ENCODE data around the gene SPC24. TPM values are rescaled to one million over a fixed set of nuclear protein-coding genes. Genes with fewer than 3 reads are reported as not detected.

Gene SPC24
- total RNA-seq, 1 donor from 2014 or later, result 2.7 TPM

DNA sequence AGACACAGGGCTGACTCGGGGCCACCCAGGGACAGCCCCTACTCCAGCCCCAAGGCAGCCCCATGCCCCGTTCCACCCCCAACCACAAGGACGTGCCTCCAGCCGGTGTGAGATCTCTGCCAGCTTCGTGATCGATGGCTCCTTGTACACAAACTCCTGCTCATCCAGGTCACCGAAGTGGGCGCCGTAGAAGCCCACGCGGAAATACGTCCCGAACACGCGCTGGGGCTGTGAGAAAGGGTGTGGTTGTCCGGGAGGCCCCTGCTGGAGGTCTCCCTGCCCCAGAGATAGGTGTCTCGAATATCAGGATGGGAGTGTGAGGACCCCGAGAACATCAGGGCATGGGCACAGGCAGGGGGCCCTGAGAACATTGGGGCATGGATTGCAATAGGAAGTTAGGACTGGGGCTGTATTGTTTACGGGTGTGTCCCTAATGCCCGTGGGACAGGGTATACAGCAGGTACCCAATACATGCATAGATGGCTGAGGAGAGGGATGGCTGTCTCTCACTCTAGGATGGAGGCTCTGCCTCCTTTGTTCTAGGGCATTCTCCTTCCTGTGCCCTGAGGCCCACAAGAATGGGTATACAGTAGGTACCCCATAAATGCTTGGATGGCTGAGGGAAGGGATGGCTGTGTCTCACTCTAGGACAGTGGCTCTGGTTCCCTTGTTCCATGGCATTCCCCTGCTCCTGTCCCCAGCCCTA, 47.1 kb upstream of the SPC24 start:
- Histone ChIP-seq H3K36me3 (peaks cover 0 to 8% of the 10 kb centered on the region in 2 donors), H3K9me3 (no peaks in the 10 kb centered on the region), H3K27me3 (no peaks in the 10 kb centered on the region), H3K4me3 (no peak overlapping the region), H3K4me1 (peaks cover 49% of the 10 kb centered on the region), H3K27ac (peak overlapping the region; percentile 95)
- intact Hi-C loops (cut with DNase I), result loop anchor here (2.0 to 10.0 kb wide), 2 partner anchors 60 to 168 kb away; no protein-coding TSS in a partner anchor
- DNase-seq (ENCODE audit: extremely low spot score in 2 of 2), result no peak
- TF ChIP-seq, protein P1, sequence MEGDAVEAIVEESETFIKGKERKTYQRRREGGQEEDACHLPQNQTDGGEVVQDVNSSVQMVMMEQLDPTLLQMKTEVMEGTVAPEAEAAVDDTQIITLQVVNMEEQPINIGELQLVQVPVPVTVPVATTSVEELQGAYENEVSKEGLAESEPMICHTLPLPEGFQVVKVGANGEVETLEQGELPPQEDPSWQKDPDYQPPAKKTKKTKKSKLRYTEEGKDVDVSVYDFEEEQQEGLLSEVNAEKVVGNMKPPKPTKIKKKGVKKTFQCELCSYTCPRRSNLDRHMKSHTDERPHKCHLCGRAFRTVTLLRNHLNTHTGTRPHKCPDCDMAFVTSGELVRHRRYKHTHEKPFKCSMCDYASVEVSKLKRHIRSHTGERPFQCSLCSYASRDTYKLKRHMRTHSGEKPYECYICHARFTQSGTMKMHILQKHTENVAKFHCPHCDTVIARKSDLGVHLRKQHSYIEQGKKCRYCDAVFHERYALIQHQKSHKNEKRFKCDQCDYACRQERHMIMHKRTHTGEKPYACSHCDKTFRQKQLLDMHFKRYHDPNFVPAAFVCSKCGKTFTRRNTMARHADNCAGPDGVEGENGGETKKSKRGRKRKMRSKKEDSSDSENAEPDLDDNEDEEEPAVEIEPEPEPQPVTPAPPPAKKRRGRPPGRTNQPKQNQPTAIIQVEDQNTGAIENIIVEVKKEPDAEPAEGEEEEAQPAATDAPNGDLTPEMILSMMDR (IDR thresholded peaks at IDR 0.05), result no peak
- TF ChIP-seq POLR2AphosphoS5 (IDR thresholded peaks at IDR 0.05; ENCODE audit: insufficient read depth in 1 of 2, low read depth in 1 of 2), result no peak
- no peak for TF ChIP-seq POLR2A (IDR thresholded peaks at IDR 0.05)

DNA sequence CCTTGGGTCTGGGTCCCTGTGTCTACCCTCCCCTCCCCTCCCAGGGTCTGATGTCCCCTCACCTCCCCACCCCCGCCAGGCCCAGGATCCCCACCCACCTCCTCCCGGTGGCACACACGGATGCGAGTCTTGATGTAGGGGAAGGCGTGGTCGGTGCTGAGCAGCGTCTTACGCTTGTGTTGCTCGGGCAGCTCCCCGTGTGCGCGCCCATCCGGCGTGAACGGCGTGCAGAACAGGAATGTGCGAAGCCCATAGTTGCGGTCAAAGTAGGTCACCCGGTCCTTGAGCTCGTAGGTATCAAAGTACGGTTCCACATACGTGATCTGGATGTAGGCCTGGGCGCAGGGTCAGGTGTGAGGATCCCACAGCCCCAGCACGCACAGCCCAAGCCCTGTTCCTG, 46.2 kb upstream of the SPC24 start:
- intact Hi-C loops (cut with DNase I), result loop anchor here (2.0 to 10.0 kb wide), 2 partner anchors 59 to 167 kb away; no protein-coding TSS in a partner anchor
- peaks cover 0 to 2% of the 10 kb centered on the region in 2 donors for H3K36me3 ChIP-seq
- peaks cover 49% of the 10 kb centered on the region for H3K4me1 ChIP-seq
- no peaks in the 10 kb centered on the region for H3K27me3 ChIP-seq
- H3K9me3 ChIP-seq, result no peaks in the 10 kb centered on the region
- no peak overlapping the region for H3K4me3 ChIP-seq
- peak overlapping the region; percentile 95 for H3K27ac ChIP-seq
- no peak for DNase-seq (ENCODE audit: extremely low spot score in 2 of 2)
- TF ChIP-seq POLR2A (IDR thresholded peaks at IDR 0.05), result no peak
- TF ChIP-seq, protein P1 (IDR thresholded peaks at IDR 0.05), result no peak
- TF ChIP-seq POLR2AphosphoS5 (IDR thresholded peaks at IDR 0.05; ENCODE audit: insufficient read depth in 1 of 2, low read depth in 1 of 2), result no peak

DNA sequence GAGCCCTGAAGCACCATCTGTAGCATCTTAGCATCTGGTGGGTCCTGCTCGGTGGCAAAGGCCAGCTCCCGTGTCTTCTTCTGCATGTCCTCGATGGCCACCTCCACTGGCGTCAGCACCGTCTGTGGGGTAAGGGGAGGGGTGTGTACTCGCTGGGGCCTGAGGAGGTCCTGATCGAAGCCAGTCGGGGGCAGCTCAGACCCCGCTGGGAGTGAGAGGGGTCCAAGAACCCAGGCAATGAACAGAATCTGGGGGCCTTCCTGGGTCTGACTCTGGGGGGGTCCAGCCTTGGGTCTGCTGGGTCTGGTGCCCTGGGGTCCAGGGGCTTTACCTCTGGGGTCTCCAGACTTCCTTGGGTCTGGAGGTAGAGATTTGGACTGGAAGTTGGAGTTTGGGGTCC, 45.3 kb upstream of the SPC24 start:
- no peak for DNase-seq (ENCODE audit: extremely low spot score in 2 of 2)
- intact Hi-C loops (cut with DNase I), result loop anchor here (10.0 kb wide), 1 partner anchor 166 kb away; no protein-coding TSS in a partner anchor
- Histone ChIP-seq H3K4me3 (no peak overlapping the region), H3K36me3 (no peaks in the 10 kb centered on the region), H3K27ac (peak overlapping the region; percentile 95), H3K27me3 (no peaks in the 10 kb centered on the region), H3K9me3 (no peaks in the 10 kb centered on the region), H3K4me1 (peaks cover 54% of the 10 kb centered on the region)
- TF ChIP-seq, protein P1 (IDR thresholded peaks at IDR 0.05), result no peak
- TF ChIP-seq POLR2AphosphoS5 (IDR thresholded peaks at IDR 0.05; ENCODE audit: insufficient read depth in 1 of 2, low read depth in 1 of 2) (no peak), POLR2A (IDR thresholded peaks at IDR 0.05) (no peak)

DNA sequence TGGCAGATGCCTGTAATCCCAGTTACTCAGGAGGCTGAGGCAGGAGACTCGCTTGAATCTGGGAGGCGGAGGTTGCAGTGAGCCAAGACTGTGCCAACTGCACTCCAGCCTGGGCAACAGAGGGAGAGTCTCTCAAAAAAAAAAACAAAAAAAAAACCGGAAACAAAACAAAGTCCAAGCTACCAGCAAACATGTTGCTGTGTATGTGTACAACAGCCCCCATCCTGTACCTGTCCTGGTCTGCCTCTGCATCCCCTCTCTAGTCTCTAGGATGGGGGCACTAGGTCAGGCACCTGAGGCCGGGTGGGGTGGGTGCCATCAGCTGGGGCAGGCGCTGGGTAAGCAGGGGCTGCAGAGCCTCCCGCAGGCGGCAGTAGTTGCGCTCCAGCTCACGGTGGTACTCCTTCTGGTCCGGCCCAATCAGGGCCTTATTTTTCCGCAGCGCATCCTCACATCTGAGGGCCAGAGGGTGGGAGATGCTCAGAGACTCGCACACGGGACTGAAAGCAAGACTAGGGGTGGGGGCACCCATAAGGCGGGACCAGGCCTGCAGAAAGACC, 44.5 kb upstream of the SPC24 start:
- no peaks in the 10 kb centered on the region for H3K36me3 ChIP-seq

DNA sequence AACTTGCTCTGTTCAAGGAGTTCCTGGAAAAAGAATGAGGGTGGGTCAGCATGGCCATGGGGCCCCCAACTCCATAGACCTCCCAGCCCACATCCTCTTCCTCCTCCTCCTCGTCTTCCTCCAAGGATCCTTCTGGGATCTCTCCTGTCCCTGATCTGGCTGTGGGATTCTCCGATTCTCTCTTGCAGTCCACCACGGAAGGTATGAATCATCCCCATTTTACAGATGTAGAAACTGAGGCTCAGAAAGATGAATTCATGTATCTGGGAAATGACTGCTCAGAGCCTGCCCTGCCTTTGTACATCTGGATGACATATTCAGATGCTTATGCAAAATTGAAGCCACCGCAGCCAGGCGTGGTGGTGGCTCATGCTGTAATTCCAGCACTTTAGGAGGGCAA, 43.9 kb upstream of the SPC24 start:
- Histone ChIP-seq H3K4me3 (no peak overlapping the region), H3K27me3 (no peaks in the 10 kb centered on the region), H3K36me3 (no peaks in the 10 kb centered on the region), H3K9me3 (no peaks in the 10 kb centered on the region), H3K4me1 (peaks cover 57% of the 10 kb centered on the region), H3K27ac (peak overlapping the region; percentile 91)
- intact Hi-C loops (cut with DNase I), result no loop called here
- TF ChIP-seq POLR2A (IDR thresholded peaks at IDR 0.05), result no peak
- TF ChIP-seq POLR2AphosphoS5 (IDR thresholded peaks at IDR 0.05; ENCODE audit: insufficient read depth in 1 of 2, low read depth in 1 of 2), result no peak
- TF ChIP-seq, protein P1 (IDR thresholded peaks at IDR 0.05), result no peak
- no peak for DNase-seq (ENCODE audit: extremely low spot score in 2 of 2)

More for the DNA sequence above, 44.5 kb upstream of the SPC24 start:
- no peak for TF ChIP-seq POLR2A (IDR thresholded peaks at IDR 0.05)
- Histone ChIP-seq H3K27ac (peak overlapping the region; percentile 91), H3K9me3 (no peaks in the 10 kb centered on the region), H3K4me1 (peaks cover 59% of the 10 kb centered on the region), H3K27me3 (no peaks in the 10 kb centered on the region), H3K4me3 (no peak overlapping the region)
- intact Hi-C loops (cut with DNase I), result loop anchor here (10.0 kb wide), 1 partner anchor 165 kb away; no protein-coding TSS in a partner anchor
- DNase-seq (ENCODE audit: extremely low spot score in 2 of 2), result no peak

Measured in vagina (tissue), 2 donors.